Stimulated activated CD4-positive, alpha-beta T cell treated with anti-CD3 and anti-CD28 coated beads, Interleukin-4, amount 100 ng/mL, for 4 hours (primary cell): Measurements from ENCODE around the gene SUN2.

ENCODE experiments used
- DNase-seq, 2 experiments: peaks; one replicate each; pipeline ENCODE4 v3.0.0-alpha.2; 2020

Gene SUN2

DNA sequence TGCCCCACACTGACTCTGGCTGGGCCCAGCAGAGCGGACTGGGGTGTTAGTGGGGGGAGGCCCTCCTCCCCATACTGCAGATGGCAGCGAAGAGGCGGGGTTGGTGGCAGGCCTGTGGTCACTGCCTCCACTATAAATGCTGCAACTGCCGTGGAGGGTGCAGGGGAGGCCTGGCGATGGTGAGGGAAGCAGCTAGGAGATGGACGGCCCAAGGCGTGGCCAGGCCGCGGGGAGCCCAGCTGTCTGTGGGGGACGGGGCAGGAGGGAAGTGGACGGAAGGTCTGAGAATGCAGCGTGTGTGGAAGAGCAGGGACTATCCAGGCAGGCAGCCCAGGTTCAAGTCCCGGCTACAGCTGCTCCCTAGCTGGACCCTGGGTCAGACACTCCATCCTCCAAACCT is 19.9 kb upstream of the SUN2 start:
- no peak for DNase-seq

DNA sequence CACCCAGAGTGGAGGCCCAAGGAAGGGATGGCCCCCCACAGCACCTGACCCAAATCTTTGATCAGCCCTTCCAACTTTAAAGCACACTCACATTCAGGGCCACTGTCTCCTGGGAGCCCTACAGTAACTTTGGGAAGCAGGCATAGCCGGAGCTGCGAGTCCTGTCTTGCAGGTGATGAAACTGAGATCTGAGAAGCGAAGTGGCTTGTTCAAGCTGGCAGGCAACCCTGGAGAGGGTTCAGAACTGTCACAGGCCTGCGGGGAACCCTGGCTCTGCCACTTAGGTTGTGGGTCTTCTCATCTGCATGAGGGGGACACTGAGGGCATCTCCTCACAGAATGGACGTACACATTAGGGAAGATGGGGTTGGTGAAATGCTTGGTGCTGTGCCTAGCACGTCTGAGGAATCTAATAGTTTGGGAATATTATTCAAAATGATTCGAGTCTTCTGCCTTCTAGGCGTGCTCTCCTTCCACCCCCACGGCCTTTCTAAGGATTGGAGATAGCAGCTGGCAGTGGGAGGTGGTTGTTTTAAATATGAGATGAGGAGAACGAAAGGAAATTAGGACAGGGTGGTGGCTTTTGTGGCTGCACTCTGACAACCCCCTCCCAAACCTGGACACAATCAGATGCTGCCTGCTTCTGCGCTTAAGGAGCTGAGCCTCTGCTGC is 18.8 kb upstream of the SUN2 start:
- no peak for DNase-seq

DNA sequence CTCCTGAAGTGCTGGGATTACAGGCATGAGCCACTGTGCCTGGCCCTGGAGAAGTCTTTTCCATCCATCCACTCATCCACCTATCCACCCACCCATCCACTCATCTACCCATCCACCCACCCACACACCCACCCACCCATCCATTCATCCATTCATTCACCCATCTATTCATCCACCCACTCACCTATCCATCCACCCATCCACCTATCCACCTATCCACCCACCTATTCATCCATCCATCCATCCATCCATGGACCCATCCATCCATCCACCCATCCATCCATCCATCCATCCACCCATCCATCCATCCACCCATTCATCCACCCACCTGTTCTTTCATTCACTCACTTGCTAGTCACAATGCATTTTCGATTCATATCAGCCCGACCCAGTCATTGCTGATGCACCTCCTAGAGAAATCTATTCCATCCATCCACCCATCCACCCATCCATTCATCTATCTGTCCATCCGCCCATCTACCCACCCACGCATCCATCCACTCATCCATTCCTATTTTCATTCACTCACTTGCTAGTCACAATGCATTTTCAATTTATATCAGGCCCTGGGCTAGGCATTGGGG is 17.7 kb upstream of the SUN2 start:
- no peak for DNase-seq

- DNase-seq: no peak
Observed at GRCh38 chr22:38772623-38772873, 16.8 kb upstream of the SUN2 start.

DNA sequence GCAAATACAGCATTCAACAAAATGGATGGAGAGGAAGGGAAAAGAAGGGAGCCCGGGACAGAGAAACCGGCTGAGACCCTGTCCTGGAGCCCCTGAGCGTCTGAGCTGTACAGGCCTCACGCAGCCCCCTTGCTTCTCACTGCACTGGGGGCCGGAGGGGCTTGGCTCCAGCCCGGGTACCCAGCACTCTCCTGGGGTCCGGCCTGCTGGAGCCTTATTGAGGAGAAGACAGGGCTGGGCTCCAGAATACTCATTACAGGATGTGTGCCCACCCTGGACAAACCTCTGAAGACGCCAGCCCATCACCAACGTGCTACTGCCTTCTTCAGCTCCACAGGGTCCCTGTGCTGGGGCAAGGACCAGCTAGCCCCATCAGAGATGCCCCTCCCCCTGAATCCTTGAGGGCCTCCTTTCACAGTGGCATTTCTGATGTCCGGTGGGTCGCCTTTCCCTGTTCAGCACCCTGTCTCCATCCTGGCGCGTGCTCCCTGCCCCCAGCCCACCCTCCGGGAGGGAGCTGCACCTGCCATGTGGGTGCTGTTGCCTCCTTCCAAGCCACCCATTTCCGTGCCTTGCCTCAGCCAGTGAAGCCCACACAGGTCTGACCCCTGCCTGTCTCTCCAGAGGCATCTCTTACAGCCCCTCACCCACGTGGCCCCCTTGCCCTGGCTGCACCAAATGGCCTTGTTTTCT is 14.6 kb upstream of the SUN2 start:
- DNase-seq: no peak

DNA sequence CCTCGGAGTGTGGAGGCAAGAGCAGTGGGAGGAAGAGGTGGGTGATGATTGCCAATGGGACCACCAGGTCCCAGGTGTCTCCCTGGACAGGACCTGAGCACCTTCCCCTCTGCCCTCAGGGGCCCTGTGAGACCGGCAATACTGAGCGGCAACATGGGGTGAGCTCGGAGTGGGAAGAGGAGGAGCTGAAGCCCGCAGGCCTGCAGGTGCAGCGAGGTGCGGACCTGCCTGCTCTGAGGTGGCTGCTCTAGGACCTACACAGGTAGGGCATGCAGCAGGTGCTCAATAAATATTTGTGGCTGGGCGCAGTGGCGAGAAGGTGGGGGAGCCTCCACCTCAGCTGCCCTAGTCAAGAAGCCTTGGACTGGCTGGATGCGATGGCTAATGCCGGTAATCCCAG is 12.2 kb upstream of the SUN2 start:
- DNase-seq: no peak

DNA sequence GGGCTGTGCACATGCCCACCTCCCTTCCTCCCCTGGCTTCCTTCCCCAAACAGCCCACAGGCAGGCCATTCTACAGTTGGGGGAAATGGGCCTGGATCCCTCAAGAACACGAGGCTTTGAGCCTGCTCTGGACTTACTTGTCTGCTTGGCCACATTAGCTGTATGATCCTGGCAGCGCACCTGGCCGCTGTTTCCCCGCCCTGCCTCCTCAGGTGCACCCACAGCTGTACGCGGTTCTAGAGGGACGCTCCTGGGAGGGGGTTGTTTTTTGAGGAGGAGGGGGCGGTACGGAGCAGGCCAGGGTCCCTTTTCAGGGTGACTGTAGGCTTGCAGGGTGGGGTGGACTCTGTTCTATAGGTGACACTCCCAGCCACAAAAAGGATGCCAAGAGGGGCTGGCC is 11.5 kb upstream of the SUN2 start:
- no peak for DNase-seq

DNA sequence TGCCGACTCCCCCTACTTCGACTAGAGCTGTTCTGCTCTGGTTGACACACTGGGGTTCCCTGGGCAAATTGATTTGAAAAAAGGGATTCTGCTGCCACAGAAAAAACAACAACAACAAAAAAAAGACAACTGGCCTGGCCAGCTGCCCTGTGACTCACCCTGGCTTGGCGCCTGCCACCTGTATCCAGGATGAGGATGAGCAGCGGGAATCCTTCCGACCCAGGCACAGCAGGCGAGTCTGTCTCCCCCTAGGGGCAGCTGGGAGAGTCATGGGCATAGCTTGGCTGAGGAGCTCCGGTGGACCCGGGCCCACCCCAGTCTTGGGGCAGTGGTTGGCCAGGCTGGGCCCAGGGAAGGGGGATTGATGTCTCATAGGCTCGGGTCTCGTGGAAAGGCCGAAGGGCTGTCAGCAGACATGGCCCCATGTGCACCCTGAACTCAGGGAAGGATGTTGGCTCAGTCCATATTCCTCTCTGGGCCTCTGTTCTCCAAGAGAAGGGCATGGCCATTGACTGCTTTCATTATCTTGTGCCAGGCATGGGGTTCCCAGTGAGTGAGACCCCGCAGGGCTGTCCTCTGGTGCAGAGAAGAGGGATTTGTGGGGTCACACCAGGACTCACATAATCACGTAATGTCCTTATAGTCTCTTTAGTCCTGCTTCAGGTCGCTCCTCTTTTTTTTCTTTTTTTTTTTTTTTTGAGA is 10.4 kb upstream of the SUN2 start:
- peak; percentile 17 to 24 for DNase-seq

DNA sequence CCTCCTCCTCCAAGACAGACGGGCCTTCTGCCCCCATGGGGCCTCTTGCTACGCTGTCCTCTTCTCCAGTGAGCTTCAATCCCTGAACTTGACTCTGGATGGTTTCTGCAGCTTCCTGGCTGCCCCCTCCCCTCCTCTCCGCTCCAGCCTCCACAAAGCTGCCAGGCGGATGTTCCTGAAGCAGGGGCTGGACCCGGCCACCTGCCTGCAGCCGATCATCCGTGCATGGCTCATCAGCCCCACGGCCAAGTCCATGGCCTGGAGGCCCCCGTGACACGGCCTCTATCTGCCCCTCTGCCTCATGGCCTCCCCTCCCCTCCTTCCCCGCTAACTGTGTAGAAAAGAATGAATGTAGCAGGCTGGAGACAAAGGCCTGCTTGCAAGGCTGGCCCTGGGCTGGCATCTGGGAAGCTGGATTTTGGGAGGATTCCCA is 6.8 kb upstream of the SUN2 start:
- DNase-seq: no peak

DNA sequence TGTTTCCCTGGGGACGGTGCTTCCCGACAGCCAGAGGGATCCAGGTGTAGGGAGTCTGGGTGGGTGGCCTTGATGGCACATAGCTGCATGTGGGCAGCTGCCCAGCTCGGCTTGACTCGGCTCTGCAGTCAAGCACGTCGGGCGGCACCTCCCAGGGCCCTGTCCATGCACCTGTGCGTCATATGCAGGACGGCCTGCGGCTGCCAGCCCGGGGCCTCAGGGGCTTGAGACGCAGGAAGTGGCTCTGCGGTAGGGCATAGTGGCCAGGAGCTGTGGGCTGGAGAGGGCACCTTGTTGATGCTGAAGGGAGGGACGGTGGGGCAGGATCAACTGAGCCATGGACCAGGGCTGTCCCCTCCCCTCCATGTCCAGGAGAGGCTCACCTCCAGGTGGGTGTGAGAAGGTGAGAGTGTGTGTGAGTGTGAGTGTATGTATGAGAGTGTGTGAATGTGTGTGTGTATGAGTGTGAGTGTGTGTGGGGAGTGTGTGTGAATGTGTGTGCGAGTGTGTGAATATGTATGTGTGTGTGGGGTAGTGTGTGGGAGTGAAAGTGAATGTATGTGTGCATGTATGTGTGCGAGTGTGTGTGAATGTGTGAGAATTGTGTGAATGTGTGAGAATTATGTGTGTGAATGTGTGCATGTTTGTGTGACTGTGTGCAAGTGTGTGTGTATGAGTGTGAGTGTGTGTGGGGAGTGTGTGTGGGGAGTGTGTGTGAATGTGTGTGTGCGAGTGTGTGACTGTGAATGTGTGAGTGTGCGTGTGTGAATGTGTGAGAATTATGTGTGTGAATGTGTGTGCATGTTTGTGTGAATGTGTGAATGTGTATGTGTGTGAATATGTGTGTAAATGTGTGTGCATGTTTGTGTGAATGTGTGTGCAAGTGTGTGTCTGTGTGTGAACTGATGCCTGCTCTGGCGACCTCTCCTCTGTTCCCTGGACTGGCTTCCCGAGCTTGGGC is 5.7 kb upstream of the SUN2 start:
- DNase-seq: no peak

- no peak for DNase-seq
Observed at GRCh38 chr22:38760477-38761201, 4.8 kb upstream of the SUN2 start.

GRCh38 chr22:38759005-38759404 is 3.2 kb upstream of the SUN2 start:
- no peak for DNase-seq

GRCh38 chr22:38758276-38758945 is 2.6 kb upstream of the SUN2 start:
- peak; percentile 67 to 77 for DNase-seq

DNA sequence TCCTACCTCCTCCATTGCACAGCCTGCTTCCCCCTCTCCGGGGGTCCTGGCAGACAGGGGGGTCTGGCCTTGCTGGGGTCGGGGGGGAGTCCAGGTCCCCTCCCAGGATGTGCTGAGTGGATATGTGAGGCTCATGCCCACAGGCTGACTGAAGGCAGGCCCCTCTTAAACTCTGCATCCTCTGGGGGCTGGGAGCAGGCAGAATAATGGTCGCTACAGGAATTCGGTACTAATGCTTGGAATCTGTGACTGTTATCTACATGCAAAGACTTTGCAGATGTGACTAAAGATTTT is 1.6 kb upstream of the SUN2 start:
- no peak for DNase-seq

DNA sequence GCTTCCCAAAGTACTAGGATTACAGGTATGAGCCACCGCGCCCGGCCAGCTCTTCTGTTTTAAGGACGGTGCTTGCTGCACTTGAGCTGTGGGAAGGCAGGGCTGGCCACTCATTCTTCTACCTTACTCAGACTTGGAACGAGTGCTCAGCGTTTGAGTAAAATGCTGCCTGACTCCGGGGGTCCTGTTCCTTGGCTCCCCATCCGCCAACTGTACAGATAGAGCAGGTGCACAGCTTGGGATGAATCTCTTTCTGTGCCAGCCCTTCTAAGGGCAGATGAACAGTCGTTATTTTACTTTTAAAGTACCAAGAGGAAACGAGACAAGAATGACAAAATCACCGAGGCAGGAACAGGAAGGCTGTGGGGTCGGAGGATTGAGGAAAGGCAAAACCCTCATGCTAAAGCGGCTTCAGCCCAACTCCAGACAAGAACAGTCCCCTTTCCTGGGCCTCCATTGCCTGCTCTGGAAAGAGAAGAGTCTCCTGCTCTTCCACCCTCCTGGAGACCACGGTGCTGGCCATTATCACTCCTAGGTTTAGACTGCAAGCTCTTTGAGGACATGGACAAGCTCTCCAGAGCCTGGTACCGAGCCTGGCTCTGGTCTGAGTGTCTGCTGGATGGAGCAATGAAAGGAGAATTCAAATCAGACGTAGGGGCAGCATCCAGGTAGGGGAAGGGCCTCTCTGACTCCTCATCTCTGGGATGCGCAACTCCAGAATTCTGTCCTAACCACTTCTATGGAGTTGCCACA is 1.1 kb upstream of the SUN2 start:
- DNase-seq: no peak

DNA sequence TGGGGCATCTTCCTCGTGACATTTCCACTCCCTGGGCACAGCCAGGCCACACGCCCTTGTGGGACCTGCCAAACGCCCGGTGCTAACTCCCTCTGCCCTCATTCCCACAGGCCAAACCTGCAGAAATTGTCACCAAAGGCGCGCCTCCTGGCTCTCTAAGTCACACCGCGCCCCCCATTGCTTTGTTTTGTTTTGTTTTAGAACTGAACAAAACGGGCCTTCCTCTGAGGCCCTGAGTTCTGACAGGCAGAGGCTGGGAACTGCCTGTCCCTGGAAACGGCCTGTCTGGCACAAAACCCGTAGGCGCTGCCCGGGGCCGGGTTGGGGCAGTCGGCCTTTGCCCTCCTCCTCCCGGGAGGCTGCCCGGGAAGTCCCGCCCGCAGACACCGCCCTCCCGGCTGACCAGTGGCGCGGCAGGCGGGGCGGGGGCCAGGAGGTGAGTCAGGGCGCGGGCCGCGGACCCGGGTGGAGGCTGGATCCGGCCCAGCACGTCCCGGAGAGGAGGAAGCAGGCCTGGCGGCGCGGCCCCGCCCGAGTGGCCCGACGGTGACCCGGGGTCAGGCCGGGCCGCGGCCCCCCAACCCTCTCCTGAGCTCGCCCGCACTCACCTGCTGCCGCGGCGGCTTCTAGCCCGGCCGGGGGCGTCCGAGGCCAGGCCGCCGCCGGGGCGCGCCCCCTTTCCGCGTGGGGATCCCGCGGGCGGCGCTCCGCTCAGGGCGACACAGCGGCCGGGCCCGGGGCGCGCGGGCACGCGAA is 465 bp downstream of the SUN2 start:
- peak; percentile 28 to 34 for DNase-seq

GRCh38 chr22:38754751-38755154 is 1.0 kb downstream of the SUN2 start:
- DNase-seq: peak; percentile 9 to 26

- DNase-seq: no peak
Observed at GRCh38 chr22:38753948-38754750, 1.6 kb downstream of the SUN2 start.
